Neuronal stem cell (in vitro differentiated cells): ENCODE data around the gene PTPRD.

Source experiments
- DNase-seq: peaks from one replicate; pipeline ENCODE4 v3.0.0-alpha.2; 2013; ENCODE audit warnings: low spot score
- H2AFZ ChIP-seq: one replicate; pipeline ENCODE4 v1.6.1; 2013; ENCODE audit warnings: mild to moderate bottlenecking, low read length, inconsistent platforms
- H2AK5ac ChIP-seq: 2 replicates; pipeline ENCODE4 v1.6.1; 2013; ENCODE audit warnings: low read depth, mild to moderate bottlenecking, inconsistent platforms, low read length, moderate library complexity, mixed read lengths
- H2BK120ac ChIP-seq: 2 replicates; pipeline ENCODE4 v1.6.1; 2013; ENCODE audit warnings: low read depth, mild to moderate bottlenecking, inconsistent platforms, low read length, moderate library complexity, mixed read lengths
- H2BK12ac ChIP-seq: one replicate; pipeline ENCODE4 v1.6.1; 2013; ENCODE audit warnings: low read length, inconsistent platforms
- H2BK15ac ChIP-seq: 2 replicates; pipeline ENCODE4 v1.6.1; 2013; ENCODE audit warnings: mild to moderate bottlenecking, low read length, inconsistent platforms, mixed read lengths
- H2BK5ac ChIP-seq: one replicate; pipeline ENCODE4 v1.6.1; 2013; ENCODE audit warnings: inconsistent platforms, mild to moderate bottlenecking, low read length, moderate library complexity
- H3K14ac ChIP-seq: one replicate; pipeline ENCODE4 v1.6.1; 2013; ENCODE audit warnings: low read length, inconsistent platforms
- H3K18ac ChIP-seq: 2 replicates; pipeline ENCODE4 v1.6.1; 2013; ENCODE audit warnings: low read length, inconsistent platforms
- H3K23ac ChIP-seq: 2 replicates; pipeline ENCODE4 v1.6.1; 2013; ENCODE audit warnings: low read depth, mild to moderate bottlenecking, mixed read lengths, low read length, inconsistent platforms; ENCODE audit not compliant: poor library complexity
- H3K27ac ChIP-seq: replicated peaks from 3 replicates; pipeline ENCODE4 v1.5.1; 2013; ENCODE audit warnings: low read length, inconsistent platforms
- H3K27me3 ChIP-seq, 3 experiments: 2 replicates each; pipeline ENCODE4 v1.6.1; 2013; ENCODE audit warnings: low read length in 3 of 3, mild to moderate bottlenecking in 2 of 3, inconsistent platforms in 1 of 3, low read depth in 1 of 3, mixed read lengths in 1 of 3, moderate library complexity in 1 of 3; ENCODE audit not compliant: control insufficient read depth in 3 of 3, insufficient read depth in 3 of 3
- H3K36me3 ChIP-seq, 2 donors: replicated peaks in 1 of 2; 2 replicates each; pipeline ENCODE4 v1.6.1; 2013; ENCODE audit warnings: low read length in 2 of 2; ENCODE audit not compliant: control insufficient read depth in 2 of 2, insufficient read depth in 2 of 2
- H3K4ac ChIP-seq: 2 replicates; pipeline ENCODE4 v1.6.1; 2013; ENCODE audit warnings: inconsistent platforms, mild to moderate bottlenecking, low read length, moderate library complexity
- H3K4me1 ChIP-seq, 2 donors: 1 replicate in 1 of 2; 2 replicates in 1 of 2; pipeline ENCODE4 v1.6.1; 2013; ENCODE audit warnings: low read length in 2 of 2, low read depth in 1 of 2; ENCODE audit not compliant: control insufficient read depth in 2 of 2, insufficient read depth in 1 of 2
- H3K4me2 ChIP-seq: one replicate; pipeline ENCODE4 v1.6.1; 2013; ENCODE audit warnings: mild to moderate bottlenecking, low read length, inconsistent platforms; ENCODE audit not compliant: insufficient read depth, poor library complexity, severe bottlenecking
- H3K4me3 ChIP-seq, 2 donors: 2 replicates each; pipeline ENCODE4 v1.5.1; 2013; ENCODE audit warnings: low read length in 2 of 2, mild to moderate bottlenecking in 2 of 2, inconsistent platforms in 1 of 2, moderate library complexity in 1 of 2
- H3K79me1 ChIP-seq: one replicate; pipeline ENCODE4 v1.6.1; 2013; ENCODE audit warnings: low read depth, mild to moderate bottlenecking, inconsistent platforms, low read length, moderate library complexity
- H3K9ac ChIP-seq: one replicate; pipeline ENCODE4 v1.6.1; 2013; ENCODE audit warnings: mild to moderate bottlenecking, low read depth, low read length, inconsistent platforms; ENCODE audit not compliant: poor library complexity
- H3K9me3 ChIP-seq, 2 donors: replicated peaks in 1 of 2; 2 replicates each; pipeline versions ENCODE3 to v1.6.1; 2013; ENCODE audit warnings: low read length in 2 of 2, mild to moderate bottlenecking in 2 of 2, inconsistent platforms in 1 of 2, low read depth in 1 of 2, mixed read lengths in 1 of 2, moderate library complexity in 1 of 2; ENCODE audit not compliant: control insufficient read depth in 2 of 2, insufficient read depth in 1 of 2
- H4K8ac ChIP-seq: one replicate; pipeline ENCODE4 v1.6.1; 2013; ENCODE audit warnings: low read depth, mild to moderate bottlenecking, inconsistent platforms, low read length, moderate library complexity
- H4K91ac ChIP-seq: one replicate; pipeline ENCODE4 v1.6.1; 2013; ENCODE audit warnings: low read length, low read depth, mild to moderate bottlenecking, inconsistent platforms; ENCODE audit not compliant: poor library complexity
- WGBS, 2 donors: extraction: QIAGEN DNeasy Blood & Tissue Kit; methylation state at CpG; one replicate each; pipeline ENCODE4 v1.1.7; 2013; ENCODE audit warnings: missing lambda C conversion rate in 2 of 2, mixed read lengths in 1 of 2; ENCODE audit not compliant: insufficient read length in 2 of 2, insufficient replicate concordance in 1 of 2; ENCODE audit errors: extremely low coverage in 2 of 2; 5-methylcytosine and 5-hydroxymethylcytosine counted together

The PTPRD gene

DNA sequence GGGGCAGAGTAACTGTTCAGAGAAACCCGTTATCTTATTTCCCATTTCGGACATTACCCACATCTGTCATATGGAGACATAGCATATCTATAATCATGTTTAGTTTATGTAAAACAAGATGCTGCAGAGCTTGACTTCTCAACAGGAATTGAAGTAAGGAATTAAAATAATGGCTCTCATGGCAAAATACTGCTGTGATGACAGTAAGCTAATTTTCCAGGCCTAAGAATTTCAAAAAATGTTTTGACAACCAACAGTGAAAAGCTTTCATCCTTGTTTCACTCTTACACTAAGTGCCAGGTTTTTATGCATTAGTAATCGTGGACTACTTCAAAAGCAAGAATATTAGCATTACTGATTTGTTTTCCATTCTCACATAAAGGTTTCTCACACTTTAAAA lies 518.2 kb downstream of the PTPRD start:
- Histone ChIP-seq H3K79me1 (no peaks in the 10 kb centered on the region), H2BK5ac (no peak overlapping the region), H3K9me3 (no peaks in the 10 kb centered on the region), H3K18ac (no peak overlapping the region), H3K4me1 (no peaks in the 10 kb centered on the region), H3K27me3 (no peaks in the 10 kb centered on the region), H3K9ac (no peak overlapping the region), H3K27ac (no peak overlapping the region), H3K23ac (no peak overlapping the region), H3K4ac (no peak overlapping the region), H2BK15ac (no peak overlapping the region), H4K8ac (no peak overlapping the region), H3K4me3 (no peak overlapping the region), H2BK120ac (no peak overlapping the region), H3K36me3 (no peaks in the 10 kb centered on the region), H4K91ac (no peak overlapping the region), H2AFZ (no peak overlapping the region), H3K4me2 (no peak overlapping the region), H3K14ac (no peak overlapping the region), H2BK12ac (no peak overlapping the region), H2AK5ac (no peak overlapping the region)
- no CpG with 5 or more reads among the region's 3 CpGs for WGBS, 2 donors
- no peak for DNase-seq

DNA sequence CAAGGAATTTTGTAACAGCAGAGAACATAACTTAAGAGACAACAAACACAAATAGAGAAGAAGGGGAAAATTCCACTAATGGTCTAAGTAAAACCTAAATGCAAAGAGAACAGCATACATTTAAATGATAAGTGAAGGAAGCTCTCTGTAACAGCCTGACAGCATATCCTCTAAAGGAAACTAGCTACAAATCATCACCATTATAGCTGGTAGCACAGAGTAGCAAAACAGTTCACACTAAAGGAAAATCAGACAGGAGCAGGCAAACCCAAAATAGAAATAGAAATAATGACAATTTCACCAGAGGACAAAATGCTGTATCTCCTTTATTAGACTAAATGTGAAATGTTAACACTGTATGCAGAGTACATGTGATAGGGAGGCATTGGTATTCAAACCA lies 532.8 kb downstream of the PTPRD start:
- H3K79me1 ChIP-seq = no peaks in the 10 kb centered on the region
- no peaks in the 10 kb centered on the region for H3K4me1 ChIP-seq
- no peak overlapping the region for H3K27ac ChIP-seq
- H4K91ac ChIP-seq = no peak overlapping the region
- no peak overlapping the region for H2AFZ ChIP-seq
- H3K9ac ChIP-seq = no peak overlapping the region
- no peaks in the 10 kb centered on the region for H3K27me3 ChIP-seq
- no peak overlapping the region for H2AK5ac ChIP-seq
- no peak overlapping the region for H3K14ac ChIP-seq
- no peak overlapping the region for H2BK5ac ChIP-seq
- no peak overlapping the region for H2BK120ac ChIP-seq
- no peak overlapping the region for H2BK12ac ChIP-seq
- no peak overlapping the region for H3K4ac ChIP-seq
- H3K18ac ChIP-seq = no peak overlapping the region
- no peaks in the 10 kb centered on the region for H3K36me3 ChIP-seq
- H4K8ac ChIP-seq = no peak overlapping the region
- no peak overlapping the region for H3K4me3 ChIP-seq
- H3K9me3 ChIP-seq = no peaks in the 10 kb centered on the region
- no peak for DNase-seq
- H3K4me2 ChIP-seq = no peak overlapping the region
- H2BK15ac ChIP-seq = no peak overlapping the region
- no peak overlapping the region for H3K23ac ChIP-seq

- DNase-seq = no peak
- Histone ChIP-seq H2BK5ac (no peak overlapping the region), H3K27me3 (no peaks in the 10 kb centered on the region), H3K9me3 (no peaks in the 10 kb centered on the region), H2AFZ (no peak overlapping the region), H3K4ac (no peak overlapping the region), H2AK5ac (no peak overlapping the region), H2BK12ac (no peak overlapping the region), H3K79me1 (no peaks in the 10 kb centered on the region), H3K4me3 (no peak overlapping the region), H4K8ac (no peak overlapping the region), H3K4me1 (no peaks in the 10 kb centered on the region), H3K14ac (no peak overlapping the region), H3K9ac (no peak overlapping the region), H3K27ac (no peak overlapping the region), H3K4me2 (no peak overlapping the region), H3K18ac (no peak overlapping the region), H2BK120ac (no peak overlapping the region), H3K36me3 (no peaks in the 10 kb centered on the region), H3K23ac (no peak overlapping the region), H2BK15ac (no peak overlapping the region), H4K91ac (no peak overlapping the region)
- no CpG with 5 or more reads among the region's 7 CpGs for WGBS, 2 donors
Observed at GRCh38 chr9:10079284-10079964, 533.4 kb downstream of the PTPRD start.

GRCh38 chr9:10071579-10071978 lies 541.2 kb downstream of the PTPRD start:
- Histone ChIP-seq H2AK5ac (no peak overlapping the region), H3K27ac (no peak overlapping the region), H2BK120ac (no peak overlapping the region), H2BK5ac (no peak overlapping the region), H2BK15ac (no peak overlapping the region), H3K27me3 (no peaks in the 10 kb centered on the region), H4K91ac (no peak overlapping the region), H3K4me3 (no peak overlapping the region), H3K36me3 (no peaks in the 10 kb centered on the region), H3K4me2 (no peak overlapping the region), H3K79me1 (no peaks in the 10 kb centered on the region), H2AFZ (no peak overlapping the region), H2BK12ac (no peak overlapping the region), H3K23ac (no peak overlapping the region), H3K18ac (no peak overlapping the region), H4K8ac (no peak overlapping the region), H3K9me3 (no peaks in the 10 kb centered on the region), H3K9ac (no peak overlapping the region), H3K14ac (no peak overlapping the region), H3K4ac (no peak overlapping the region), H3K4me1 (peaks cover 3 to 4% of the 10 kb centered on the region in 2 donors)
- no CpG with 5 or more reads among the region's 1 CpG for WGBS, 2 donors
- DNase-seq = no peak
